ENCODE results near the gene TMEM106A.

GRCh38 chr17:43210576-43210975 lies 1.1 kb upstream of the TMEM106A start:
- TF ChIP-seq CTCF (IDR thresholded peaks at IDR 0.05; ENCODE audit: poor library complexity) (no peak), EZH2 (IDR thresholded peaks at IDR 0.05; ENCODE audit: borderline replicate concordance) (no peak)

Data from hepatocyte (in vitro differentiated cells).